Astrocyte (in vitro differentiated cells and primary cell): ENCODE results near the gene ARL4A. TPM values are rescaled to one million over a fixed set of nuclear protein-coding genes. Genes with fewer than 3 reads are reported as not detected.
"Not testable (repeated sequence)": the region's sequence is repeated elsewhere in the genome, so short reads cannot be mapped to it uniquely, and the experiment has no call there.

Experiments used
- DNase-seq: peaks from one replicate; pipeline ENCODE4 v3.0.0-alpha.2; 2010; ENCODE audit warnings: low read depth
- FAIRE-seq: peaks from 2 replicates; lab custom pipeline; 2011; peaks lifted over from hg19 to GRCh38; lab: Jason Lieb, UNC
- H2AFZ ChIP-seq: 2 replicates; pipeline ENCODE4 v1.6.0; 2012; ENCODE audit warnings: low read depth, low read length, inconsistent platforms
- H3K27ac ChIP-seq: 2 replicates; pipeline ENCODE4 v1.5.1; 2011; ENCODE audit warnings: low read depth, low read length, inconsistent platforms
- H3K27me3 ChIP-seq: 2 replicates; pipeline ENCODE4 v1.6.0; 2011; ENCODE audit warnings: low read length, inconsistent platforms; ENCODE audit not compliant: insufficient read depth
- H3K36me3 ChIP-seq: 2 replicates; pipeline ENCODE4 v1.5.1; 2011; ENCODE audit warnings: low read length, inconsistent platforms; ENCODE audit not compliant: insufficient read depth
- H3K4me1 ChIP-seq: 2 replicates; pipeline ENCODE4 v1.5.1; 2011; ENCODE audit warnings: low read length, inconsistent platforms; ENCODE audit not compliant: insufficient read depth
- H3K4me2 ChIP-seq: 2 replicates; pipeline ENCODE4 v1.6.0; 2012; ENCODE audit warnings: low read length, inconsistent platforms
- H3K4me3 ChIP-seq: 2 replicates; pipeline ENCODE4 v1.5.1; 2011; ENCODE audit warnings: low read depth, mild to moderate bottlenecking, low read length, inconsistent platforms; ENCODE audit not compliant: insufficient read depth
- H3K79me2 ChIP-seq: 2 replicates; pipeline ENCODE4 v1.6.0; 2012; ENCODE audit warnings: mild to moderate bottlenecking, low read length, inconsistent platforms; ENCODE audit not compliant: insufficient read depth
- H3K9ac ChIP-seq: 2 replicates; pipeline ENCODE4 v1.6.0; 2012; ENCODE audit warnings: mild to moderate bottlenecking, low read length, inconsistent platforms
- H3K9me3 ChIP-seq: 2 replicates; pipeline ENCODE4 v1.5.1; 2012; ENCODE audit warnings: low read depth, mild to moderate bottlenecking, low read length, inconsistent platforms; ENCODE audit not compliant: insufficient read depth
- H4K20me1 ChIP-seq: 2 replicates; pipeline ENCODE4 v1.6.0; 2012; ENCODE audit warnings: low read length, inconsistent platforms; ENCODE audit not compliant: insufficient read depth
- H3K27ac Mint-ChIP-seq: one replicate; pipeline ENCODE4 v1.8.0; 2021; ENCODE audit warnings: mild to moderate bottlenecking, mixed read lengths; ENCODE audit not compliant: unreplicated experiment
- H3K27me3 Mint-ChIP-seq: one replicate; pipeline ENCODE4 v1.8.0; 2021; ENCODE audit warnings: low read depth, mixed read lengths; ENCODE audit not compliant: unreplicated experiment
- H3K36me3 Mint-ChIP-seq: one replicate; pipeline ENCODE4 v1.8.0; 2021; ENCODE audit warnings: low read depth, mixed read lengths; ENCODE audit not compliant: unreplicated experiment
- H3K4me1 Mint-ChIP-seq: one replicate; pipeline ENCODE4 v1.8.0; 2021; ENCODE audit warnings: low read depth, mixed read lengths; ENCODE audit not compliant: unreplicated experiment
- H3K4me3 Mint-ChIP-seq: one replicate; pipeline ENCODE4 v1.8.0; 2021; ENCODE audit warnings: mild to moderate bottlenecking, moderate library complexity, mixed read lengths; ENCODE audit not compliant: unreplicated experiment
- H3K9me3 Mint-ChIP-seq: one replicate; pipeline ENCODE4 v1.8.0; 2021; ENCODE audit warnings: mild to moderate bottlenecking, mixed read lengths; ENCODE audit not compliant: unreplicated experiment
- CTCF ChIP-seq: IDR thresholded peaks from 2 replicates; pipeline ENCODE4 v1.5.1; 2011; ENCODE audit warnings: low read depth, mild to moderate bottlenecking, inconsistent platforms, low read length, moderate library complexity; ENCODE audit not compliant: insufficient read depth
- EZH2 ChIP-seq: IDR thresholded peaks from 2 replicates; pipeline ENCODE4 v1.6.1; 2012; ENCODE audit warnings: mild to moderate bottlenecking, low read length, inconsistent platforms; ENCODE audit not compliant: insufficient read depth
- total RNA-seq: library from RNA; stranded (reverse); gene quantifications from 2 replicates; pipeline ENCODE4 v1.2.1, GENCODE V29; 2021

ARL4A gene
- total RNA-seq, 1 donor from 2014 or later = 34.6 TPM

GRCh38 chr7:12689451-12689850 lies 2.0 kb downstream of the ARL4A start:
- peak overlapping the region; percentile 57 for H3K4me2 ChIP-seq
- H3K4me3 Mint-ChIP-seq = peak overlapping the region; percentile 97
- H3K4me1 ChIP-seq = peaks cover 8% of the 10 kb centered on the region
- H3K27ac Mint-ChIP-seq = no peak overlapping the region
- peaks cover 38% of the 10 kb centered on the region for H3K79me2 ChIP-seq
- H3K27me3 ChIP-seq = no peaks in the 10 kb centered on the region
- no peaks in the 10 kb centered on the region for H3K9me3 ChIP-seq
- H3K36me3 Mint-ChIP-seq = no peaks in the 10 kb centered on the region
- DNase-seq (no peak), FAIRE-seq (no peak)
- no peaks in the 10 kb centered on the region for H3K27me3 Mint-ChIP-seq
- H3K27ac ChIP-seq = no peak overlapping the region
- TF ChIP-seq CTCF (no peak), EZH2 (no peak)
- H3K9me3 Mint-ChIP-seq = no peaks in the 10 kb centered on the region
- H3K4me3 ChIP-seq = peak overlapping the region; percentile 7
- H3K9ac ChIP-seq = no peak overlapping the region
- H2AFZ ChIP-seq = no peak overlapping the region
- no peaks in the 10 kb centered on the region for H3K36me3 ChIP-seq
- H4K20me1 ChIP-seq = peaks cover 11% of the 10 kb centered on the region
- H3K4me1 Mint-ChIP-seq = peaks cover 14% of the 10 kb centered on the region

- FAIRE-seq (no peak), DNase-seq (no peak)
- H3K4me1 ChIP-seq = peaks cover 8% of the 10 kb centered on the region
- H3K27me3 ChIP-seq = no peaks in the 10 kb centered on the region
- TF ChIP-seq EZH2 (no peak), CTCF (no peak)
- no peak overlapping the region for H3K4me3 ChIP-seq
- no peak overlapping the region for H3K9ac ChIP-seq
- no peaks in the 10 kb centered on the region for H3K9me3 Mint-ChIP-seq
- peaks cover 38% of the 10 kb centered on the region for H3K79me2 ChIP-seq
- H3K9me3 ChIP-seq = no peaks in the 10 kb centered on the region
- peaks cover 2% of the 10 kb centered on the region for H3K36me3 Mint-ChIP-seq
- H2AFZ ChIP-seq = no peak overlapping the region
- peaks cover 15% of the 10 kb centered on the region for H3K4me1 Mint-ChIP-seq
- H3K4me2 ChIP-seq = peak overlapping the region; percentile 57
- no peaks in the 10 kb centered on the region for H3K27me3 Mint-ChIP-seq
- H3K27ac ChIP-seq = no peak overlapping the region
- no peaks in the 10 kb centered on the region for H3K36me3 ChIP-seq
- H4K20me1 ChIP-seq = peaks cover 11% of the 10 kb centered on the region
- H3K27ac Mint-ChIP-seq = peak overlapping the region; percentile 41
- H3K4me3 Mint-ChIP-seq = peak overlapping the region; percentile 97
Observed at GRCh38 chr7:12690041-12690878, 2.8 kb downstream of the ARL4A start.

GRCh38 chr7:12691388-12691787 lies 4.0 kb downstream of the ARL4A start:
- not testable (repeated sequence) for H3K9ac ChIP-seq, H3K4me2 ChIP-seq, H3K9me3 ChIP-seq, H3K4me3 ChIP-seq, H3K4me1 ChIP-seq, DNase-seq, H2AFZ ChIP-seq, H3K36me3 ChIP-seq, H3K36me3 Mint-ChIP-seq, H3K4me3 Mint-ChIP-seq, H3K27ac ChIP-seq, H3K27me3 ChIP-seq, H3K27ac Mint-ChIP-seq, H3K27me3 Mint-ChIP-seq, H3K9me3 Mint-ChIP-seq, FAIRE-seq
- peaks cover 15% of the 10 kb centered on the region for H3K4me1 Mint-ChIP-seq
- Histone ChIP-seq H4K20me1 (peaks cover 11% of the 10 kb centered on the region), H3K79me2 (peaks cover 38% of the 10 kb centered on the region)
